ENCODE measurements around the gene SOX18. TPM values are rescaled to one million over a fixed set of nuclear protein-coding genes. Genes with fewer than 3 reads are reported as not detected.

The SOX18 gene
- total and polyA plus RNA-seq, 2 of the 13 experiments (the other 11 are each of a cell fraction or from before 2014, with no cell fraction given): 1.6 to 1.9 TPM

DNA sequence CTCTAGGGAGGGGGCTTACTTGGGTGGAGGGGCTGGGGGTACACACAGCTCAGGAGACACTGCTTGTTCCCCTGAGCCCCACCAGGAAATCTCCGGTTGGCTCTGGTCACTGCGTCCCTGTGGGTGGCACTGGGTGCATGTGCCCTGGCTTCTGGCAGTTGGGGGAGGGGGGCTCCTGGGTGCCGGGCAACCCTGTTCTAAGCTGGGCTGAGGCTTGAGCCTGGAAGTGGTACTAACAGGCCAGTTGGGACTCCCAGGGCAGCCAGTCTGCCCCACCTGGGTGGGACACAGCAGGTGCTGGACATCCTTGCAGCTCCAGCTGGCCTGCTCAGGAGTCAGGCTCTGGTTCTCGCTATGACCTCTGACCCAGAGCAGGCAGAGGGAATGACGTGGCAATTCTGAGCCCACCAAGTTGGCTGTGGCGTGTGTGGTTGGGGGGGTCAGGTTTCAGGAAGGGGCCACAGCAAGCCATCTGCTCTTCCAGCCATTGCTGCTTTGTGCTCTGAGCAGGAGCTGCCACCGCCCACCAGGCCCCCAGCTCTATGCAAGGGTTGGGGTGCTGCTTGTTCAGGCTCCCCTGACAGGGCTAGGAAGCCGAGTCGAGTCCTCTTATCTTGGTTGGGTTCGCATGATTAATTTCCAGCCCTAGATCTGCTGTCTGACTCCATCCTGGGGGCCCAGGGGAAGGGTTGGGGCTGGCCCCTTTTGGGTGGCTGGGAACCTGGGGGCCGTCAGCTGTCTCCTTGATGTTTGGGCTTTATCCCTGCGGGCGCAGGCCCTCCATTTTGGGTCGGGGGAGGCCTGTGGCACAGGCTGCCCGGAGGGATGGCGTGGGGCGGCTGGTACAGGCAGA lies 12.9 kb downstream of the SOX18 start (continued):
- TF ChIP-seq ZNF550 (CRISPR knock-in tag; IDR thresholded peaks at IDR 0.05; ENCODE audit: borderline replicate concordance) (no peak), MTA1 (CRISPR knock-in tag; IDR thresholded peaks at IDR 0.05; ENCODE audit: borderline replicate concordance) (peak; percentile 48; the same call in 1 of the 2 replicates), ZFP36L2 (CRISPR knock-in tag; IDR thresholded peaks at IDR 0.05) (no peak), SMAD9 (CRISPR knock-in tag; IDR thresholded peaks at IDR 0.05) (peak; percentile 32; the same call in 1 of the 2 replicates), ZNF557 (CRISPR knock-in tag; IDR thresholded peaks at IDR 0.05) (no peak), ZBTB8A (CRISPR knock-in tag; IDR thresholded peaks at IDR 0.05; ENCODE audit: borderline replicate concordance, low read depth) (no peak), DNMT3B (CRISPR knock-in tag; conservative IDR thresholded peaks at IDR 0.05) (peak; percentile 71; the same call in 1 of the 2 replicates), ZNF644 (CRISPR knock-in tag; IDR thresholded peaks at IDR 0.05; ENCODE audit: low read depth) (no peak), ZNF24 (IDR thresholded peaks at IDR 0.05) (no peak), ZNF468 (CRISPR knock-in tag; IDR thresholded peaks at IDR 0.05) (no peak; the same call in 1 of the 2 replicates), ZNF615 (CRISPR knock-in tag; IDR thresholded peaks at IDR 0.05; ENCODE audit: borderline replicate concordance) (no peak), ZNF484 (CRISPR knock-in tag; IDR thresholded peaks at IDR 0.05; ENCODE audit: borderline replicate concordance, low read depth) (peak; percentile 6; the same call in 1 of the 2 replicates), RCOR2 (CRISPR knock-in tag; IDR thresholded peaks at IDR 0.05) (no peak), ZNF75D (CRISPR knock-in tag; IDR thresholded peaks at IDR 0.05; ENCODE audit: borderline replicate concordance) (no peak), SMARCC2 (IDR thresholded peaks at IDR 0.05) (no peak), ZNF713 (CRISPR knock-in tag; IDR thresholded peaks at IDR 0.05) (0 out of 2 replicates have a peak, but pooled peaks have one; percentile 54), JARID2 (CRISPR knock-in tag; IDR thresholded peaks at IDR 0.05; ENCODE audit: insufficient replicate concordance) (no peak), THYN1 (CRISPR knock-in tag; IDR thresholded peaks at IDR 0.05; ENCODE audit: borderline replicate concordance, low read depth) (no peak)
- TF ChIP-seq, protein P1, sequence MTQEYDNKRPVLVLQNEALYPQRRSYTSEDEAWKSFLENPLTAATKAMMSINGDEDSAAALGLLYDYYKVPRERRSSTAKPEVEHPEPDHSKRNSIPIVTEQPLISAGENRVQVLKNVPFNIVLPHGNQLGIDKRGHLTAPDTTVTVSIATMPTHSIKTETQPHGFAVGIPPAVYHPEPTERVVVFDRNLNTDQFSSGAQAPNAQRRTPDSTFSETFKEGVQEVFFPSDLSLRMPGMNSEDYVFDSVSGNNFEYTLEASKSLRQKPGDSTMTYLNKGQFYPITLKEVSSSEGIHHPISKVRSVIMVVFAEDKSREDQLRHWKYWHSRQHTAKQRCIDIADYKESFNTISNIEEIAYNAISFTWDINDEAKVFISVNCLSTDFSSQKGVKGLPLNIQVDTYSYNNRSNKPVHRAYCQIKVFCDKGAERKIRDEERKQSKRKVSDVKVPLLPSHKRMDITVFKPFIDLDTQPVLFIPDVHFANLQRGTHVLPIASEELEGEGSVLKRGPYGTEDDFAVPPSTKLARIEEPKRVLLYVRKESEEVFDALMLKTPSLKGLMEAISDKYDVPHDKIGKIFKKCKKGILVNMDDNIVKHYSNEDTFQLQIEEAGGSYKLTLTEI (CRISPR knock-in tag; conservative IDR thresholded peaks at IDR 0.05): no peak
- TF ChIP-seq, protein P2, sequence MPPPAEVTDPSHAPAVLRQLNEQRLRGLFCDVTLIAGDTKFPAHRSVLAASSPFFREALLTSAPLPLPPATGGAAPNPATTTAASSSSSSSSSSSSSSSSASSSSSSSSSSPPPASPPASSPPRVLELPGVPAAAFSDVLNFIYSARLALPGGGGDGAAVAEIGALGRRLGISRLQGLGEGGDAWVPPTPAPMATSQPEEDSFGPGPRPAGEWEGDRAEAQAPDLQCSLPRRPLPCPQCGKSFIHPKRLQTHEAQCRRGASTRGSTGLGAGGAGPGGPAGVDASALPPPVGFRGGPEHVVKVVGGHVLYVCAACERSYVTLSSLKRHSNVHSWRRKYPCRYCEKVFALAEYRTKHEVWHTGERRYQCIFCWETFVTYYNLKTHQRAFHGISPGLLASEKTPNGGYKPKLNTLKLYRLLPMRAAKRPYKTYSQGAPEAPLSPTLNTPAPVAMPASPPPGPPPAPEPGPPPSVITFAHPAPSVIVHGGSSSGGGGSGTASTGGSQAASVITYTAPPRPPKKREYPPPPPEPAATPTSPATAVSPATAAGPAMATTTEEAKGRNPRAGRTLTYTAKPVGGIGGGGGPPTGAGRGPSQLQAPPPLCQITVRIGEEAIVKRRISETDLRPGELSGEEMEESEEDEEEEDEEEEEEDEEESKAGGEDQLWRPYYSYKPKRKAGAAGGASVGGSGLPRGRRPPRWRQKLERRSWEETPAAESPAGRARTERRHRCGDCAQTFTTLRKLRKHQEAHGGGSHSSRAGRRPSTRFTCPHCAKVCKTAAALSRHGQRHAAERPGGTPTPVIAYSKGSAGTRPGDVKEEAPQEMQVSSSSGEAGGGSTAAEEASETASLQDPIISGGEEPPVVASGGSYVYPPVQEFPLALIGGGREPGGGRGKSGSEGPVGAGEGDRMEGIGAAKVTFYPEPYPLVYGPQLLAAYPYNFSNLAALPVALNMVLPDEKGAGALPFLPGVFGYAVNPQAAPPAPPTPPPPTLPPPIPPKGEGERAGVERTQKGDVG (CRISPR knock-in tag; IDR thresholded peaks at IDR 0.05; ENCODE audit: borderline replicate concordance): no peak
- TF ChIP-seq, protein P3, sequence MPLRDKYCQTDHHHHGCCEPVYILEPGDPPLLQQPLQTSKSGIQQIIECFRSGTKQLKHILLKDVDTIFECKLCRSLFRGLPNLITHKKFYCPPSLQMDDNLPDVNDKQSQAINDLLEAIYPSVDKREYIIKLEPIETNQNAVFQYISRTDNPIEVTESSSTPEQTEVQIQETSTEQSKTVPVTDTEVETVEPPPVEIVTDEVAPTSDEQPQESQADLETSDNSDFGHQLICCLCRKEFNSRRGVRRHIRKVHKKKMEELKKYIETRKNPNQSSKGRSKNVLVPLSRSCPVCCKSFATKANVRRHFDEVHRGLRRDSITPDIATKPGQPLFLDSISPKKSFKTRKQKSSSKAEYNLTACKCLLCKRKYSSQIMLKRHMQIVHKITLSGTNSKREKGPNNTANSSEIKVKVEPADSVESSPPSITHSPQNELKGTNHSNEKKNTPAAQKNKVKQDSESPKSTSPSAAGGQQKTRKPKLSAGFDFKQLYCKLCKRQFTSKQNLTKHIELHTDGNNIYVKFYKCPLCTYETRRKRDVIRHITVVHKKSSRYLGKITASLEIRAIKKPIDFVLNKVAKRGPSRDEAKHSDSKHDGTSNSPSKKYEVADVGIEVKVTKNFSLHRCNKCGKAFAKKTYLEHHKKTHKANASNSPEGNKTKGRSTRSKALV (CRISPR knock-in tag; IDR thresholded peaks at IDR 0.05): no peak
- TF ChIP-seq, protein P4, sequence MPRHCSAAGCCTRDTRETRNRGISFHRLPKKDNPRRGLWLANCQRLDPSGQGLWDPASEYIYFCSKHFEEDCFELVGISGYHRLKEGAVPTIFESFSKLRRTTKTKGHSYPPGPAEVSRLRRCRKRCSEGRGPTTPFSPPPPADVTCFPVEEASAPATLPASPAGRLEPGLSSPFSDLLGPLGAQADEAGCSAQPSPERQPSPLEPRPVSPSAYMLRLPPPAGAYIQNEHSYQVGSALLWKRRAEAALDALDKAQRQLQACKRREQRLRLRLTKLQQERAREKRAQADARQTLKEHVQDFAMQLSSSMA (CRISPR knock-in tag; IDR thresholded peaks at IDR 0.05): no peak; the same call in 1 of the 2 replicates

Measured in HepG2 (cell line).